T-helper 22 cell (primary cell): ENCODE data around the gene ZNF747.
A peak's percentile ranks its signal among the peaks of the same experiment; 100 is the strongest.

ENCODE experiments used
- DNase-seq: peaks from one replicate; pipeline ENCODE4 v3.0.0-alpha.2; 2020; ENCODE audit warnings: low read depth

ZNF747 gene

GRCh38 chr16:30515275-30515674 lies 19.4 kb downstream of the ZNF747 start:
- no peak for DNase-seq

- DNase-seq, result no peak
These were observed 23.1 kb downstream of the ZNF747 start for GRCh38 chr16:30511509-30511908.

- DNase-seq, result no peak
These were observed 24.2 kb downstream of the ZNF747 start for GRCh38 chr16:30510376-30510938.

GRCh38 chr16:30509081-30509765 lies 25.4 kb downstream of the ZNF747 start:
- DNase-seq, result no peak

GRCh38 chr16:30503403-30504296 lies 31.0 kb downstream of the ZNF747 start:
- no peak for DNase-seq

- no peak for DNase-seq
These were observed 35.4 kb downstream of the ZNF747 start for GRCh38 chr16:30499284-30499683.

GRCh38 chr16:30494709-30495108 lies 39.9 kb downstream of the ZNF747 start:
- no peak for DNase-seq

GRCh38 chr16:30493941-30494488 lies 40.6 kb downstream of the ZNF747 start:
- no peak for DNase-seq

- peak; percentile 14 for DNase-seq
These were observed 42.8 kb downstream of the ZNF747 start for GRCh38 chr16:30491744-30492308.

GRCh38 chr16:30491229-30491628 lies 43.4 kb downstream of the ZNF747 start:
- no peak for DNase-seq

- DNase-seq, result no peak
These were observed 44.4 kb downstream of the ZNF747 start for GRCh38 chr16:30490210-30490609.

- DNase-seq, result no peak
These were observed 45.7 kb downstream of the ZNF747 start for GRCh38 chr16:30488764-30489605.

- no peak for DNase-seq
These were observed 48.7 kb downstream of the ZNF747 start for GRCh38 chr16:30485818-30486436.

- DNase-seq, result no peak
These were observed 49.8 kb downstream of the ZNF747 start for GRCh38 chr16:30484887-30485286.

- no peak for DNase-seq
These were observed 52.3 kb downstream of the ZNF747 start for GRCh38 chr16:30482366-30482765.

- no peak for DNase-seq
These were observed 53.3 kb downstream of the ZNF747 start for GRCh38 chr16:30481381-30481780.
